Inferior parietal cortex (tissue), 1 donor: ENCODE results near the gene PMM2.
"Not testable (repeated sequence)": the region's sequence is repeated elsewhere in the genome, so short reads cannot be mapped to it uniquely, and the experiment has no call there.

Source experiments
- DNase-seq: peaks from one replicate; pipeline ENCODE4 v3.0.0-alpha.2; 2016; ENCODE audit errors: extremely low spot score

Gene PMM2

GRCh38 chr16:8818504-8819270 is 21.0 kb downstream of the PMM2 start:
- no peak for DNase-seq

GRCh38 chr16:8819411-8820034 is 21.9 kb downstream of the PMM2 start:
- DNase-seq = no peak

- DNase-seq = no peak
Measured at GRCh38 chr16:8822403-8822802, 24.8 kb downstream of the PMM2 start.

- DNase-seq = no peak
Measured at GRCh38 chr16:8826278-8826879, 28.7 kb downstream of the PMM2 start.

GRCh38 chr16:8828541-8829165 is 31.0 kb downstream of the PMM2 start:
- DNase-seq = no peak

- DNase-seq = no peak
Measured at GRCh38 chr16:8831450-8831849, 33.8 kb downstream of the PMM2 start.

GRCh38 chr16:8831871-8832716 is 34.5 kb downstream of the PMM2 start:
- DNase-seq = no peak

GRCh38 chr16:8832717-8833105 is 35.1 kb downstream of the PMM2 start:
- no peak for DNase-seq

GRCh38 chr16:8836797-8837196 is 39.2 kb downstream of the PMM2 start:
- DNase-seq = not testable (repeated sequence)

- not testable (repeated sequence) for DNase-seq
Measured at GRCh38 chr16:8837594-8837993, 40.0 kb downstream of the PMM2 start.

GRCh38 chr16:8842016-8842415 is 44.4 kb downstream of the PMM2 start:
- DNase-seq = not testable (repeated sequence)

- DNase-seq = not testable (repeated sequence)
Measured at GRCh38 chr16:8843296-8843695, 45.7 kb downstream of the PMM2 start.

- DNase-seq = no peak
Measured at GRCh38 chr16:8845699-8846298, 48.2 kb downstream of the PMM2 start.

- DNase-seq = no peak
Measured at GRCh38 chr16:8846401-8846932, 48.8 kb downstream of the PMM2 start.

- DNase-seq = no peak
Measured at GRCh38 chr16:8847145-8847544, 49.5 kb downstream of the PMM2 start.

GRCh38 chr16:8847623-8848022 is 50.0 kb downstream of the PMM2 start:
- DNase-seq = no peak

- DNase-seq = no peak
Measured at GRCh38 chr16:8848231-8848938, 50.7 kb downstream of the PMM2 start.

GRCh38 chr16:8848939-8849391 is 51.3 kb downstream of the PMM2 start:
- no peak for DNase-seq

GRCh38 chr16:8849411-8850011 is 51.9 kb downstream of the PMM2 start:
- DNase-seq = no peak
